ENCODE results near the gene KIAA0232.

Gene KIAA0232, protein sequence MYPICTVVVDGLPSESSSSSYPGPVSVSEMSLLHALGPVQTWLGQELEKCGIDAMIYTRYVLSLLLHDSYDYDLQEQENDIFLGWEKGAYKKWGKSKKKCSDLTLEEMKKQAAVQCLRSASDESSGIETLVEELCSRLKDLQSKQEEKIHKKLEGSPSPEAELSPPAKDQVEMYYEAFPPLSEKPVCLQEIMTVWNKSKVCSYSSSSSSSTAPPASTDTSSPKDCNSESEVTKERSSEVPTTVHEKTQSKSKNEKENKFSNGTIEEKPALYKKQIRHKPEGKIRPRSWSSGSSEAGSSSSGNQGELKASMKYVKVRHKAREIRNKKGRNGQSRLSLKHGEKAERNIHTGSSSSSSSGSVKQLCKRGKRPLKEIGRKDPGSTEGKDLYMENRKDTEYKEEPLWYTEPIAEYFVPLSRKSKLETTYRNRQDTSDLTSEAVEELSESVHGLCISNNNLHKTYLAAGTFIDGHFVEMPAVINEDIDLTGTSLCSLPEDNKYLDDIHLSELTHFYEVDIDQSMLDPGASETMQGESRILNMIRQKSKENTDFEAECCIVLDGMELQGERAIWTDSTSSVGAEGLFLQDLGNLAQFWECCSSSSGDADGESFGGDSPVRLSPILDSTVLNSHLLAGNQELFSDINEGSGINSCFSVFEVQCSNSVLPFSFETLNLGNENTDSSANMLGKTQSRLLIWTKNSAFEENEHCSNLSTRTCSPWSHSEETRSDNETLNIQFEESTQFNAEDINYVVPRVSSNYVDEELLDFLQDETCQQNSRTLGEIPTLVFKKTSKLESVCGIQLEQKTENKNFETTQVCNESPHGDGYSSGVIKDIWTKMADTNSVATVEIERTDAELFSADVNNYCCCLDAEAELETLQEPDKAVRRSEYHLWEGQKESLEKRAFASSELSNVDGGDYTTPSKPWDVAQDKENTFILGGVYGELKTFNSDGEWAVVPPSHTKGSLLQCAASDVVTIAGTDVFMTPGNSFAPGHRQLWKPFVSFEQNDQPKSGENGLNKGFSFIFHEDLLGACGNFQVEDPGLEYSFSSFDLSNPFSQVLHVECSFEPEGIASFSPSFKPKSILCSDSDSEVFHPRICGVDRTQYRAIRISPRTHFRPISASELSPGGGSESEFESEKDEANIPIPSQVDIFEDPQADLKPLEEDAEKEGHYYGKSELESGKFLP (N-terminal part only)

GRCh38 chr4:6782147-6782845 lies at the start of gene KIAA0232:
KIAA0232 (plus strand) TSS chr4:6782727; CDS start chr4:6824454, 41,727 bp downstream.
- in situ Hi-C loops (cut with HindIII; ENCODE audit: low sequenced_read_pairs), result loop anchor here (5.0 kb wide), 1 partner anchor 40 kb away; no protein-coding TSS in a partner anchor

- in situ Hi-C loops (cut with HindIII; ENCODE audit: low sequenced_read_pairs), result no loop called here
Observed at GRCh38 chr4:6733358-6734164, 49.0 kb upstream of the KIAA0232 start.

GRCh38 chr4:6734165-6734786 lies 48.3 kb upstream of the KIAA0232 start:
- in situ Hi-C loops (cut with HindIII; ENCODE audit: low sequenced_read_pairs), result no loop called here

GRCh38 chr4:6739920-6740319 lies 42.6 kb upstream of the KIAA0232 start:
- in situ Hi-C loops (cut with HindIII; ENCODE audit: low sequenced_read_pairs), result loop anchor here (5.0 kb wide), 2 partner anchors 42 to 78 kb away; partner anchors contain the start of gene KIAA0232

DNA sequence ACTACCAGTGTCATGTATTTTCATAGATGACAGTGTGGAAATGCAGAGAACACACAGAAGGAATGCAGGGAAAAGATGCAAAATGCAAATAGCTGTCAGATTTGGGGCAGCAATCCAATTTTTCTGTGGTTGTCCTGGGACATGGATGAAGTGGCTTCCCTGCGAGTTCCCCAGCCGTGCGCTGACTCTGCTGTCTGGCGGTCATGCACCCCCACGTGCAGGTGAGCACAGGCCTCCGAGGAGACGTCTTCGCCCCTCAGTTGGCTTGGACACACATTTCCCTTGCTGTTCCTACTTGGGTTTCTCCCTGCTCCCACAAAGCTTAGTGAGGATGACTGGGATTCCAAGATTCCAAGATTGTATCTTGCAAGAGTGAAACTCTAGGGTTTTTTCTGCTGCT lies 42.2 kb upstream of the KIAA0232 start:
- in situ Hi-C loops (cut with HindIII; ENCODE audit: low sequenced_read_pairs), result loop anchor here (5.0 kb wide), 2 partner anchors 42 to 78 kb away; partner anchors contain the start of gene KIAA0232

DNA sequence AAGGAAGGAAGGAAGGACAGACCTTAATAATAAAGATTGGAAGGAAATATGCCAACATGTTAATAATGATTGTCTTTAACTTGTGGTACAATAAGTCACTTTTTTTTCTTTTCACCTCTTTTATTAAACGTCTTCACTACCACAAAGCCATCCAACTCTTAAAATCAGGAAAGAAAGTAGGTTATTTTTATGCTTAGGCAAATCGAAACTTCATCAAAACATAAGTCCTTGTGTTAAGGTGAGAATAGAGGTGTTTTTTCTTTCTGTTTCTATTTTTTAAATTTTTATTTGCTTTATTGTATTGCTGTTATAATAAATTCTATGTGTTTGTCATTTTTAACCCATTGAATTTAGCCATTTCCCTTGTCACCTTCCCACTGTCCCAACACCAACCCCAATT lies 40.0 kb upstream of the KIAA0232 start:
- in situ Hi-C loops (cut with HindIII; ENCODE audit: low sequenced_read_pairs), result loop anchor here (5.0 kb wide), 2 partner anchors 40 to 80 kb away; partner anchors contain the start of gene KIAA0232

- in situ Hi-C loops (cut with HindIII; ENCODE audit: low sequenced_read_pairs), result loop anchor here (5.0 kb wide), 2 partner anchors 39 to 81 kb away; partner anchors contain the start of gene KIAA0232
Observed at GRCh38 chr4:6742989-6743388, 39.5 kb upstream of the KIAA0232 start.

DNA sequence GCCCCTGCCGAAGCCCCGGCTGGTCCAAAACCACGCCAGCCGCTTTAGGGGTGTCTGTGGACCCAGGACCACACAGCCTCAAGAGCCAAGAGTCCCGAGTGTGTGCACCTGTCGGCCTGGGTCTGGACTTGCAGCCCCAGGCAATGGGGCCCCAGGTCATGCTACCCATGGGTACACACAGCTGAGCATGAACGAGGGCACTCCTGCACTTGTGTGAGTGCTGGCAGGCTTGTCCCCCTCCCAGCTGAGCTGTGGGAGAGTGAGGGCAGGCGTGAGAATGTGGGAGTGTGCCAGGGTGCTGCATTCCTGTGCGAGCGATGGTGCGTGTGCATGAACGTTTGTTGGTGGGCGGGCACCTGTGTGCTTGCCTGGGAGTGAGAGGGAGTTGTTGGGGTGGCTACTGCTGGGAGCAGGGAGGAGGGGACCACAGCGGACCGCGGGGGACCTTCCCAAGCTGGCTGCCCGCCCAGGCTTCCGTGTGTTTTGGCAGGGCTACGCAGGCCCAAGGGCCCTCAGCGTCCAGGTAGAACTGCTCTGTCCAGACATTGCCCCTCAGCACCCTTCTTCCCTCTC lies 35.7 kb upstream of the KIAA0232 start:
- in situ Hi-C loops (cut with HindIII; ENCODE audit: low sequenced_read_pairs), result no loop called here

GRCh38 chr4:6747294-6748051 lies 35.1 kb upstream of the KIAA0232 start:
- in situ Hi-C loops (cut with HindIII; ENCODE audit: low sequenced_read_pairs), result no loop called here

GRCh38 chr4:6748286-6748685 lies 34.2 kb upstream of the KIAA0232 start:
- in situ Hi-C loops (cut with HindIII; ENCODE audit: low sequenced_read_pairs), result no loop called here

DNA sequence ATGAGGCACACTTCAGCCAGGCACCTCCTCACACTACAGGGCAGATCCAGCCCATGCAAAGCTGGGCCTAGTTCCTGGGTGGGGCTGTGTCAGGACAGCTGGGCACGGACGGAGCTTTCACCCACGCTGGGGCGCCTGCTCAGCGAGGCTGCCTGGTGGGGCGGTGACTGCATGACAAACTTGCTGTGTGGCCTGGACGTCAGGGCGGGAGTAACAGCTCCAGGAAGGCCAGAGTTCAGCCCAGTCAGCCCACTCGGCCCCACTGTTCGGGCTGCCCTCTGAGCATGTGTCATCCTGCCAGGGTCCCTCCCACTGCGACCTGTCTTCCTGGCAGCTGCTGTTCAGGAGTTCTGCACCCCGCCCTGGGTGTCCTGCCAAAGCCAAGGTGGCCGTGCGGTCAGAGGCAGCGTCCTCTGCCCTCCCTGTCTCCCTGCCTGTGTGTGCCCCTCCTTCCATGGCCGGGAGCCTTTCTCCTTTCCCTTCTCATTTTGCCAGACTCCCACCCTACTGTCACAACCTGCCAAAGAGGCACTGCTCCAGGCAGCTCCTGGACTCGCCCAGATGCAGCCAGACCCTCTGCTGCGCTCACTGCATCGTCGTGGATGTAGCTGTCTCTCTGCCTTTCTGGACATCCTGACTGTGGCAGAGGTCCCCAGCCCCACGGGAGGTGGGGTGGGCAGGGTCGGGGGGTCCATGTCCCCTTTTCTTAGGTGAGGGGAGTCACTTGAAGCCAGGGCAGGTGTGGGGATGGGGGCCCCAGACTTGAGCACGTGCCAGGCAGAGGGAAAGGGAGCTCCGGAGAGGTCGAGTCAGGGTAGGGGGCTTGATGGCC lies 33.0 kb upstream of the KIAA0232 start:
- in situ Hi-C loops (cut with HindIII; ENCODE audit: low sequenced_read_pairs), result no loop called here

DNA sequence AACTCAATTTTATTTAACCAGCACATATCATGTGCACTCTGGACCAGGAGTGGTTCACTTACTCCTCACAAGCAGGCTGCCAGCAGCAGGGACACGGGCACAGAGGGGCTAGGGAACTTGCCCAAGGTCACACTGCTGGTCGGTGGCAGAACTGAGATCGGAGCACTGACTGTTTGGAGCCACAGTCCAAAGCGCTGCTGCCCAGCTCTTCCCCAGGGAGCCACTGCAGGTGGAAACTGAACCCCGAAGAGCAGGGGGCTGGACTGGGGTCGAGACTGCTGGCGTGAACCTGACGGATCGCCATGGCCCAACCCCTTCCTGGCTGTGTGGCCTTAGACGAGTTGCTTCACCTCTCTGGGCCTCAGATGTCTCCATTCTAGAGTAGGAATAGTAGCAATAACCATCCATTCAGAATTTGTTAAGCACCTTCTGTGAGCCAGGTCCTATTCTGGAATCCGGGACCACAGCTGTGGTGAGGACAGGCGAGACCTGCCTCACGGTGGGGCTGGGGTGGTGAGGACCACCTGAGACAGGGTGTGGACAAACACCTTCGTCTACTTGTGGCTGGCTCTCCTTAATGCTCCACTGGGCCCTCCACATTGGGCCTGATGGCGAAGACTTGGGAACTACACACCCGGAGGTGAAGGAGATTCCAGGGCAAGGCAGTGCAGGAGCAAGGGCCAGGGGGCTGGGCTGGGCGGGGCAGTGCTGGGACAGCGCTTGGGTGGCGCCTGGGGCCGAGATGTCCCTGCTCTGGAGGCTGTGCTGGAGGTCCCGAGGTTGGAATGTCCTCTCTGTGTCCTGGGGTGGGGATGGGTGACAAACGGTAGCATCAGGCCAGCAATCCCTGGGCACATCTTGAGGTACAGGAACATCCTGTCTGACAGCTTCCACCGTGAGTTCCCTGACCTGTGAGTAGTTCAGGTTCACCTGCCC lies 32.0 kb upstream of the KIAA0232 start:
- in situ Hi-C loops (cut with HindIII; ENCODE audit: low sequenced_read_pairs), result no loop called here

- in situ Hi-C loops (cut with HindIII; ENCODE audit: low sequenced_read_pairs), result no loop called here
Observed at GRCh38 chr4:6751611-6752485, 30.7 kb upstream of the KIAA0232 start.

GRCh38 chr4:6752486-6752829 lies 30.1 kb upstream of the KIAA0232 start:
- in situ Hi-C loops (cut with HindIII; ENCODE audit: low sequenced_read_pairs), result no loop called here

- in situ Hi-C loops (cut with HindIII; ENCODE audit: low sequenced_read_pairs), result no loop called here
Observed at GRCh38 chr4:6753103-6753560, 29.4 kb upstream of the KIAA0232 start.
